Panc1 (cell line): Measurements from ENCODE around the gene COL28A1. TPM values are rescaled to one million over a fixed set of nuclear protein-coding genes. Genes with fewer than 3 reads are reported as not detected.

ENCODE experiments used
- ATAC-seq: fragments of 200-7000 bp; cut with Tn5 transposase; 2 replicates; pipeline ENCODE4 v1.9.1; 2020; ENCODE audit warnings: mild to moderate bottlenecking, moderate library complexity
- BruUV-seq: library from RNA; stranded (reverse); fragments of 400-500 nt; replicated peaks from 2 replicates; lab custom pipeline; 2021; lab: Mats Ljungman, UMichigan
- CTCF ChIA-PET: fragments of 300-600 bp; sonication (Branson Sonifier 250); formaldehyde crosslinking; loops from one replicate; lab custom pipeline; 2022; ENCODE audit warnings: antibody characterized with exemption; lab: Charles Lee
- POLR2A ChIA-PET: fragments of 300-600 bp; sonication (Branson Sonifier 250); formaldehyde crosslinking; loops from one replicate; lab custom pipeline; 2022; ENCODE audit warnings: antibody characterized with exemption; lab: Charles Lee
- DNase-seq: peaks from one replicate; pipeline ENCODE4 v3.0.0-alpha.2; 2010; ENCODE audit warnings: low read depth, low spot score
- H3K27ac ChIP-seq: 2 replicates; pipeline ENCODE4 v1.5.1; 2011; ENCODE audit warnings: mild to moderate bottlenecking, low read length, inconsistent platforms
- H3K27me3 ChIP-seq: fragments of 200-500 bp; sonication (Bioruptor generic); 2 replicates; pipeline ENCODE4 v1.6.0; 2014; ENCODE audit warnings: low read length, inconsistent platforms; ENCODE audit not compliant: control insufficient read depth, insufficient read depth
- H3K36me3 ChIP-seq: fragments of 200-500 bp; sonication (Bioruptor generic); 2 replicates; pipeline ENCODE4 v1.5.1; 2014; ENCODE audit warnings: inconsistent platforms, mild to moderate bottlenecking, low read length, moderate library complexity; ENCODE audit not compliant: control insufficient read depth, insufficient read depth
- H3K4me1 ChIP-seq: 2 replicates; pipeline ENCODE4 v1.5.1; 2011; ENCODE audit warnings: inconsistent platforms, mild to moderate bottlenecking, low read length, moderate library complexity; ENCODE audit not compliant: control insufficient read depth, insufficient read depth
- H3K4me3 ChIP-seq, 2 experiments: 2 replicates each; pipeline ENCODE4 v1.5.1; 2011 to 2012; ENCODE audit warnings: low read depth in 2 of 2, low read length in 2 of 2, mild to moderate bottlenecking in 2 of 2, inconsistent platforms in 1 of 2, moderate library complexity in 1 of 2
- H3K9me3 ChIP-seq: fragments of 200-500 bp; sonication (Bioruptor generic); 2 replicates; pipeline ENCODE4 v1.5.1; 2014; ENCODE audit warnings: low read depth, mild to moderate bottlenecking, inconsistent platforms, low read length, moderate library complexity; ENCODE audit not compliant: control insufficient read depth, insufficient read depth
- POLR2AphosphoS5 ChIP-seq: IDR thresholded peaks from 2 replicates; pipeline ENCODE4 v1.6.1; 2012; ENCODE audit warnings: mild to moderate bottlenecking, low read depth, low read length, moderate library complexity
- SIN3A ChIP-seq: IDR thresholded peaks from 2 replicates; pipeline ENCODE4 v1.6.1; 2012; ENCODE audit warnings: low read depth, mild to moderate bottlenecking, low read length, moderate library complexity, borderline replicate concordance; ENCODE audit not compliant: insufficient read depth
- TCF7L2 ChIP-seq: IDR thresholded peaks from 2 replicates; pipeline ENCODE4 v1.6.1; 2011; ENCODE audit warnings: mild to moderate bottlenecking, low read depth, low read length, inconsistent platforms
- in situ Hi-C: cut with HindIII; loops from 2 replicates; pipeline ENCODE4 v1.10.0; 2016; ENCODE audit warnings: low sequenced_read_pairs, low pct_unique_long_range_greater_than_20kb
- intact Hi-C: fragments of 100-400 bp; cut with micrococcal nuclease; formaldehyde crosslinking; loops from one replicate; pipeline ENCODE4 v1.10.0; 2022; ENCODE audit not compliant: unreplicated experiment
- total RNA-seq: library from RNA; stranded (reverse); gene quantifications from one replicate; pipeline ENCODE4 v1.2.1, GENCODE V29; 2021; ENCODE audit not compliant: unreplicated experiment
- TF ChIP-seq, protein P1 (sequence below): fragments of 450-650 bp; IDR thresholded peaks from 2 replicates; pipeline ENCODE4 v1.5.1; 2017; ENCODE audit warnings: mild to moderate bottlenecking
- TF ChIP-seq, protein P2 (sequence below), 2 experiments: IDR thresholded peaks; 2 replicates each; pipeline ENCODE4 v1.6.1; 2011 to 2012; ENCODE audit warnings: low read depth in 2 of 2, control low read depth in 1 of 2, low read length in 1 of 2, mild to moderate bottlenecking in 1 of 2, moderate library complexity in 1 of 2; ENCODE audit not compliant: insufficient read depth in 1 of 2

Gene COL28A1
- total RNA-seq, 1 experiment from 2014 or later, result not detected

DNA sequence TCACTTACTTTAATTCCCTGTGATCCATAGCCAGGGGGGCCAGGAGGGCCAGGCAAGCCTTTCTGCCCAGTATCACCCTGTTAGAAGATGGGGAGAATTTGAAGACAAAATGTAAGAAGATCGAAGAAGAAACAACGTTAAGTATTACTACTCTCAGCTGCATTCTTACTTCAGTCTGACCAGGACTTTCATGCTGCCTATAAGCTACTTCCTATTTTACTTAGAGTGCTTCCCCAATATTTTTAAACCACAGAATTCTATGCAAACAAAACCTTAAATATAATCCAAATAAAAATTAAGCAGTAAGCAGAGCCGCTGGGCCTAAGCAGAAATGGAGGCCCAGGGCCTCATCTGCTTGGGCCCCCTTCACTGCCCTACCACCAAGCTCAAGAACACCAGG, 117.8 kb downstream of the COL28A1 start:
- no peak for ATAC-seq
- no TSS peak for BruUV-seq
- intact Hi-C loops, result loop anchor here (10.0 kb wide), 1 partner anchor 233 kb away; the partner anchor contains the start of gene C1GALT1
- CTCF ChIA-PET, result no interaction called here
- H3K27me3 ChIP-seq, result peaks cover 2% of the 10 kb centered on the region; the same call in 1 of the 2 replicates
- no peaks in the 10 kb centered on the region for H3K4me1 ChIP-seq
- POLR2A ChIA-PET, result no interaction called here
- DNase-seq, result no peak
- H3K27ac ChIP-seq, result no peak overlapping the region
- TF ChIP-seq, protein P1, sequence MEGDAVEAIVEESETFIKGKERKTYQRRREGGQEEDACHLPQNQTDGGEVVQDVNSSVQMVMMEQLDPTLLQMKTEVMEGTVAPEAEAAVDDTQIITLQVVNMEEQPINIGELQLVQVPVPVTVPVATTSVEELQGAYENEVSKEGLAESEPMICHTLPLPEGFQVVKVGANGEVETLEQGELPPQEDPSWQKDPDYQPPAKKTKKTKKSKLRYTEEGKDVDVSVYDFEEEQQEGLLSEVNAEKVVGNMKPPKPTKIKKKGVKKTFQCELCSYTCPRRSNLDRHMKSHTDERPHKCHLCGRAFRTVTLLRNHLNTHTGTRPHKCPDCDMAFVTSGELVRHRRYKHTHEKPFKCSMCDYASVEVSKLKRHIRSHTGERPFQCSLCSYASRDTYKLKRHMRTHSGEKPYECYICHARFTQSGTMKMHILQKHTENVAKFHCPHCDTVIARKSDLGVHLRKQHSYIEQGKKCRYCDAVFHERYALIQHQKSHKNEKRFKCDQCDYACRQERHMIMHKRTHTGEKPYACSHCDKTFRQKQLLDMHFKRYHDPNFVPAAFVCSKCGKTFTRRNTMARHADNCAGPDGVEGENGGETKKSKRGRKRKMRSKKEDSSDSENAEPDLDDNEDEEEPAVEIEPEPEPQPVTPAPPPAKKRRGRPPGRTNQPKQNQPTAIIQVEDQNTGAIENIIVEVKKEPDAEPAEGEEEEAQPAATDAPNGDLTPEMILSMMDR, result no peak
- TF ChIP-seq SIN3A (no peak), POLR2AphosphoS5 (no peak), TCF7L2 (no peak)
- TF ChIP-seq, protein P2, sequence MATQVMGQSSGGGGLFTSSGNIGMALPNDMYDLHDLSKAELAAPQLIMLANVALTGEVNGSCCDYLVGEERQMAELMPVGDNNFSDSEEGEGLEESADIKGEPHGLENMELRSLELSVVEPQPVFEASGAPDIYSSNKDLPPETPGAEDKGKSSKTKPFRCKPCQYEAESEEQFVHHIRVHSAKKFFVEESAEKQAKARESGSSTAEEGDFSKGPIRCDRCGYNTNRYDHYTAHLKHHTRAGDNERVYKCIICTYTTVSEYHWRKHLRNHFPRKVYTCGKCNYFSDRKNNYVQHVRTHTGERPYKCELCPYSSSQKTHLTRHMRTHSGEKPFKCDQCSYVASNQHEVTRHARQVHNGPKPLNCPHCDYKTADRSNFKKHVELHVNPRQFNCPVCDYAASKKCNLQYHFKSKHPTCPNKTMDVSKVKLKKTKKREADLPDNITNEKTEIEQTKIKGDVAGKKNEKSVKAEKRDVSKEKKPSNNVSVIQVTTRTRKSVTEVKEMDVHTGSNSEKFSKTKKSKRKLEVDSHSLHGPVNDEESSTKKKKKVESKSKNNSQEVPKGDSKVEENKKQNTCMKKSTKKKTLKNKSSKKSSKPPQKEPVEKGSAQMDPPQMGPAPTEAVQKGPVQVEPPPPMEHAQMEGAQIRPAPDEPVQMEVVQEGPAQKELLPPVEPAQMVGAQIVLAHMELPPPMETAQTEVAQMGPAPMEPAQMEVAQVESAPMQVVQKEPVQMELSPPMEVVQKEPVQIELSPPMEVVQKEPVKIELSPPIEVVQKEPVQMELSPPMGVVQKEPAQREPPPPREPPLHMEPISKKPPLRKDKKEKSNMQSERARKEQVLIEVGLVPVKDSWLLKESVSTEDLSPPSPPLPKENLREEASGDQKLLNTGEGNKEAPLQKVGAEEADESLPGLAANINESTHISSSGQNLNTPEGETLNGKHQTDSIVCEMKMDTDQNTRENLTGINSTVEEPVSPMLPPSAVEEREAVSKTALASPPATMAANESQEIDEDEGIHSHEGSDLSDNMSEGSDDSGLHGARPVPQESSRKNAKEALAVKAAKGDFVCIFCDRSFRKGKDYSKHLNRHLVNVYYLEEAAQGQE (IDR thresholded peaks at IDR 0.05; ENCODE audit: insufficient read depth in 1 of 2, low read depth in 2 of 2, low read length in 1 of 2), result no peak
- H3K4me3 ChIP-seq, result no peak overlapping the region
- H3K36me3 ChIP-seq, result no peaks in the 10 kb centered on the region
- in situ Hi-C loops, result no loop called here
- no peaks in the 10 kb centered on the region for H3K9me3 ChIP-seq

DNA sequence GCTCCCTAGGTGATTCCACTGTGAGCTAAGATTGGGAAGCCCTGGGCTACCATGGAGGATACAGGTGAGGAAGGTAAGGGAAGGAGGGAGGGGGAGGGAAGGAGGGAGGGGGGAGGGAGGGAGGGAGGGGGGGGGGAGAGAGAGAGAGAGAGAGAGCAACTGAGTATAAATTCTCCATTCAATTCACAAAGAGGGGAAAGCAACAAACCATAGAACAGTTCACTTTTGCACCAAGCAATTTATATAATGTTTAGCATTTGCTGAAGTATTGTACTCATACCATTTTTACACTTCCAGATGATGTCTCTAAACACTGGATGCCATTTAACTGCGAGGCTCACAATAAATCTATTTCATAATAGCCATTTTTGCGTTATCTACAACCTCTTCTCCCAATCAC, 118.3 kb downstream of the COL28A1 start:
- ATAC-seq (no peak), DNase-seq (no peak)
- Histone ChIP-seq H3K36me3 (no peaks in the 10 kb centered on the region), H3K4me3 (no peak overlapping the region), H3K27ac (no peak overlapping the region), H3K4me1 (no peaks in the 10 kb centered on the region), H3K27me3 (peaks cover 2% of the 10 kb centered on the region; the same call in 1 of the 2 replicates), H3K9me3 (no peaks in the 10 kb centered on the region)
- BruUV-seq, result no TSS peak
- TF ChIP-seq POLR2AphosphoS5 (no peak), TCF7L2 (no peak), SIN3A (no peak)
- TF ChIP-seq, protein P1, result no peak
- TF ChIP-seq, protein P2 (IDR thresholded peaks at IDR 0.05; ENCODE audit: insufficient read depth in 1 of 2, low read depth in 2 of 2, low read length in 1 of 2), result no peak
- ChIA-PET POLR2A (no interaction called here), CTCF (no interaction called here)
- intact Hi-C loops (loop anchor here (10.0 kb wide), 1 partner anchor 233 kb away; the partner anchor contains the start of gene C1GALT1), in situ Hi-C loops (no loop called here)
